Activated B cell treated with CpG ODN at 0.5 μM for 24 hours (primary cell): ENCODE data around the gene LRCH4. TPM values are rescaled to one million over a fixed set of nuclear protein-coding genes. Genes with fewer than 3 reads are reported as not detected.

ENCODE experiments used
- ATAC-seq: fragments of 200-7000 bp; cut with Tn5 transposase; one replicate; pipeline ENCODE4 v1.10.0; 2021; ENCODE audit warnings: low read depth, mild to moderate bottlenecking, moderate library complexity
- CTCF ChIA-PET: fragments of 350-600 bp; sonication (Branson Sonifier 250); formaldehyde crosslinking; loops from one replicate; lab custom pipeline; 2021; ENCODE audit warnings: antibody characterized with exemption; lab: Charles Lee
- POLR2A ChIA-PET: fragments of 350-600 bp; sonication (Branson Sonifier 250); formaldehyde crosslinking; loops from one replicate; lab custom pipeline; 2021; ENCODE audit warnings: antibody characterized with exemption; lab: Charles Lee
- DNase-seq: peaks from one replicate; pipeline ENCODE4 v3.0.0; 2022
- H3K27ac Mint-ChIP-seq: one replicate; pipeline ENCODE4 v1.8.0; 2020; ENCODE audit warnings: mixed read lengths
- H3K27me3 Mint-ChIP-seq: one replicate; pipeline ENCODE4 v1.8.0; 2021; ENCODE audit warnings: mixed read lengths
- H3K36me3 Mint-ChIP-seq: one replicate; pipeline ENCODE4 v1.8.0; 2021; ENCODE audit warnings: low read depth, mixed read lengths
- H3K4me1 Mint-ChIP-seq: one replicate; pipeline ENCODE4 v1.8.0; 2021; ENCODE audit warnings: mixed read lengths
- H3K4me3 Mint-ChIP-seq: one replicate; pipeline ENCODE4 v1.8.0; 2020; ENCODE audit warnings: mild to moderate bottlenecking, mixed read lengths
- H3K9me3 Mint-ChIP-seq: one replicate; pipeline ENCODE4 v1.8.0; 2020; ENCODE audit warnings: mixed read lengths
- CTCF ChIP-seq: fragments of 200-600 bp; IDR thresholded peaks from one replicate; pipeline ENCODE4 v1.8.0; 2022; ENCODE audit warnings: antibody characterized with exemption, mild to moderate bottlenecking
- intact Hi-C: fragments of 100-400 bp; cut with micrococcal nuclease; formaldehyde crosslinking; loops from one replicate; pipeline ENCODE4 v1.15.1; 2024
- total RNA-seq: library from RNA; stranded (reverse); gene quantifications from 2 replicates; pipeline ENCODE4 v1.2.3, GENCODE V29; 2022

The LRCH4 gene
- total RNA-seq, 1 donor from 2014 or later = 174 TPM

GRCh38 chr7:100583132-100584053, 2.5 kb downstream of the LRCH4 start:
- DNase-seq (peak; percentile 50), ATAC-seq (peak; percentile 1)
- H3K9me3 Mint-ChIP-seq = no peaks in the 10 kb centered on the region
- H3K4me3 Mint-ChIP-seq = peak overlapping the region; percentile 93
- POLR2A ChIA-PET = interaction anchor here (0.6 to 5.4 kb wide), 18 partner anchors 12 to 482 kb away, joined by 3 to 114 read pairs (median 12); partner anchors contain the start of genes AGFG2, AP4M1, GNB2 and MCM7
- CTCF ChIA-PET = interaction anchor here (0.6 to 3.8 kb wide), 5 partner anchors 19 to 108 kb away, joined by 3 to 23 read pairs (median 6); partner anchors contain the start of gene MOSPD3
- no peaks in the 10 kb centered on the region for H3K27me3 Mint-ChIP-seq
- no peak for TF ChIP-seq CTCF
- peaks cover 38% of the 10 kb centered on the region for H3K4me1 Mint-ChIP-seq
- intact Hi-C loops = loop anchor here (1.0 kb wide), 1 partner anchor 14 kb away; no protein-coding TSS in a partner anchor
- peaks cover 15% of the 10 kb centered on the region for H3K36me3 Mint-ChIP-seq
- H3K27ac Mint-ChIP-seq = peak overlapping the region; percentile 96

- Mint-ChIP-seq H3K36me3 (peaks cover 15% of the 10 kb centered on the region), H3K27me3 (no peaks in the 10 kb centered on the region), H3K4me3 (peak overlapping the region; percentile 93), H3K9me3 (no peaks in the 10 kb centered on the region), H3K4me1 (peaks cover 38% of the 10 kb centered on the region), H3K27ac (peak overlapping the region; percentile 96)
- CTCF ChIA-PET = interaction anchor here (1.2 to 2.4 kb wide), 2 partner anchors 18 to 23 kb away, joined by 6 to 7 read pairs; no protein-coding TSS in a partner anchor
- intact Hi-C loops = loop anchor here (1.0 kb wide), 1 partner anchor 13 kb away; no protein-coding TSS in a partner anchor
- no peak for TF ChIP-seq CTCF
- POLR2A ChIA-PET = interaction anchor here (0.6 to 5.2 kb wide), 9 partner anchors 11 to 433 kb away, joined by 3 to 114 read pairs (median 13); partner anchors contain the start of genes MOSPD3, POP7 and SLC12A9
- DNase-seq (no peak), ATAC-seq (no peak)
Observed at GRCh38 chr7:100582650-100583049, 3.3 kb downstream of the LRCH4 start.

GRCh38 chr7:100582041-100582579, 3.8 kb downstream of the LRCH4 start:
- peaks cover 38% of the 10 kb centered on the region for H3K4me1 Mint-ChIP-seq
- peaks cover 15% of the 10 kb centered on the region for H3K36me3 Mint-ChIP-seq
- intact Hi-C loops = no loop called here
- peak overlapping the region; percentile 96 for H3K27ac Mint-ChIP-seq
- POLR2A ChIA-PET = interaction anchor here (1.0 to 1.5 kb wide), 2 partner anchors 11 to 30 kb away, joined by 4 to 5 read pairs; partner anchors contain the start of gene MOSPD3
- ATAC-seq (no peak), DNase-seq (no peak)
- TF ChIP-seq CTCF = no peak
- no peaks in the 10 kb centered on the region for H3K9me3 Mint-ChIP-seq
- no peaks in the 10 kb centered on the region for H3K27me3 Mint-ChIP-seq
- CTCF ChIA-PET = interaction anchor here (1.2 kb wide), 1 partner anchor 17 kb away, joined by 6 read pairs; no protein-coding TSS in a partner anchor
- H3K4me3 Mint-ChIP-seq = no peak overlapping the region

- POLR2A ChIA-PET = interaction anchor here (1.0 kb wide), 1 partner anchor 31 kb away, joined by 4 read pairs; the partner anchor contains the start of gene MOSPD3
- no peak overlapping the region for H3K27ac Mint-ChIP-seq
- intact Hi-C loops = no loop called here
- H3K9me3 Mint-ChIP-seq = no peaks in the 10 kb centered on the region
- peaks cover 25% of the 10 kb centered on the region for H3K36me3 Mint-ChIP-seq
- peaks cover 35% of the 10 kb centered on the region for H3K4me1 Mint-ChIP-seq
- no peaks in the 10 kb centered on the region for H3K27me3 Mint-ChIP-seq
- CTCF ChIA-PET = interaction anchor here (0.7 kb wide), 1 partner anchor 125 kb away, joined by 3 read pairs; the partner anchor contains the start of gene POP7
- DNase-seq = no peak
- no peak for TF ChIP-seq CTCF
- no peak for ATAC-seq
- H3K4me3 Mint-ChIP-seq = no peak overlapping the region
Observed at GRCh38 chr7:100580466-100581283, 5.3 kb downstream of the LRCH4 start.
